Measurements from ENCODE around the gene ARHGAP26. TPM values are rescaled to one million over a fixed set of nuclear protein-coding genes. Genes with fewer than 3 reads are reported as not detected.

The ARHGAP26 gene
- total and polyA plus RNA-seq, 4 donors = 5.4 to 52.3 (median 30.4) TPM

DNA sequence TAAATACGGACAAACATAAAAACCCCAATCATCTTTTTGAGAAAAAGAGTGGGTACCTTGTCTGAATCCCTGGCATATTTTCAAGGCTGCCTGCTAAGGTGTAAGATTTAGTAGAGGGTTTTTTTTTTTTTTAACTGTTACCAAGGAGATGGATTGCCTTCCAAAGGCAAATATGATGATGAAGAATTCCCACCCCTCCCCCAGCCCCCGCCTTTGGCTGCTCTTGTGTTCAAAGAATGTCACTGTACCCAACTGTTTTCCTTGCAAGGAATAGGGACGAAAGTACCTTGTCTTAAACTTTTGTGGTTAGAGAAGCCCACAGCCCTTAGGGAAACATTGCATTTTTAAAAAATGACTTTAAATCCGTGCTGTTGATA is 31.3 kb downstream of the ARHGAP26 start:
- peak overlapping the region in 1 of 2 donors; percentile 65 for H3K27ac ChIP-seq (ENCODE audit: low read depth in 1 of 2, low read length in 1 of 2)

DNA sequence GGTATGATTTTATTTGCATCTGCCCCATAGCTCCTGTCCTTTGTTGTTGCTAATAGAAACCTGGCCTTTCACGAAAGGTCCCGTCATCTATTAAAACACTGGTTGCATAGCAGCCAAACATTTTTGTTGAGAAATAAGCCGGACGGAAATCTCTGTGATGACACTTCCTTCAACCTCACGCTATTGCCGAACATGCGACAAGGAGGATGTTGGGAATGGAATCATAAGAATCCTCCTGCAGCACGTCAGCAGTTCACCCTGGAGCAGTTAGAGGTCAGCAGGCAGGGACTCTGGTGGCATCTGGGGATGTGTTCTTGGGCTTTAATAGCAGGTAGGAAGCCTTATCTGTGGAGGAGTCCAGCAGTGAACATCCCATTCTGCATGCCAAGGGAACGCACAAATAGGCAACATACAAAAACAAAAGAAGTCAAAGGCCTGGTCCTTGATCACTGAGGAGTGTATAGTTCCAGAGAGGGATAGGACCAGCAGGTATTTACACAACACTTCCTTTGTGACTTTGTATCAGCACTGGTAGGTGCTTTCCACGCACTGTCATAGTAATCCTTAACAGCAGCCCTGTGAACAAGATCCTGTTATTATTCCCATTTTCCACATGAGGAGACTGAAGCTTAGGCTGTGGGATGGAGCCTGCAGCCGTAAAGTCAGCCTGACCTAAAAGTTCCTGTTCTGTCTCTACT is 33.4 kb downstream of the ARHGAP26 start:
- TF ChIP-seq, protein P1, sequence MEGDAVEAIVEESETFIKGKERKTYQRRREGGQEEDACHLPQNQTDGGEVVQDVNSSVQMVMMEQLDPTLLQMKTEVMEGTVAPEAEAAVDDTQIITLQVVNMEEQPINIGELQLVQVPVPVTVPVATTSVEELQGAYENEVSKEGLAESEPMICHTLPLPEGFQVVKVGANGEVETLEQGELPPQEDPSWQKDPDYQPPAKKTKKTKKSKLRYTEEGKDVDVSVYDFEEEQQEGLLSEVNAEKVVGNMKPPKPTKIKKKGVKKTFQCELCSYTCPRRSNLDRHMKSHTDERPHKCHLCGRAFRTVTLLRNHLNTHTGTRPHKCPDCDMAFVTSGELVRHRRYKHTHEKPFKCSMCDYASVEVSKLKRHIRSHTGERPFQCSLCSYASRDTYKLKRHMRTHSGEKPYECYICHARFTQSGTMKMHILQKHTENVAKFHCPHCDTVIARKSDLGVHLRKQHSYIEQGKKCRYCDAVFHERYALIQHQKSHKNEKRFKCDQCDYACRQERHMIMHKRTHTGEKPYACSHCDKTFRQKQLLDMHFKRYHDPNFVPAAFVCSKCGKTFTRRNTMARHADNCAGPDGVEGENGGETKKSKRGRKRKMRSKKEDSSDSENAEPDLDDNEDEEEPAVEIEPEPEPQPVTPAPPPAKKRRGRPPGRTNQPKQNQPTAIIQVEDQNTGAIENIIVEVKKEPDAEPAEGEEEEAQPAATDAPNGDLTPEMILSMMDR (IDR thresholded peaks at IDR 0.05; ENCODE audit: control extremely low read depth, extremely low read depth) = no peak
- Histone ChIP-seq H3K4me1 (ENCODE audit: control insufficient read depth in 5 of 5, insufficient read depth in 5 of 5, low read length in 5 of 5) (peaks cover 0 to 37% (median 11%) of the 10 kb centered on the region in 5 donors), H3K36me3 (ENCODE audit: control insufficient read depth in 4 of 4, insufficient read depth in 4 of 4, low read length in 4 of 4) (no peaks in the 10 kb centered on the region), H3K27me3 (ENCODE audit: control insufficient read depth in 3 of 3, insufficient read depth in 3 of 3, low read length in 2 of 3) (no peaks in the 10 kb centered on the region), H3K9me3 (ENCODE audit: control insufficient read depth in 4 of 4, insufficient read depth in 3 of 4, low read length in 3 of 4) (no peaks in the 10 kb centered on the region), H3K4me3 (no peak overlapping the region), H3K27ac (ENCODE audit: low read depth in 1 of 2, low read length in 1 of 2) (peak overlapping the region; percentile 38 to 88), H3K9ac (ENCODE audit: insufficient read depth in 1 of 2, low read length in 2 of 2) (no peak overlapping the region)
- WGBS, 2 donors = 29 to 54% methylated on average over 11 of the region's 11 CpGs
- peak; percentile 62 to 80 (median 79) for DNase-seq
- ATAC-seq (ENCODE audit: insufficient read depth, low FRiP score) = peak; percentile 63

More for the DNA sequence above, 31.3 kb downstream of the ARHGAP26 start:
- no peaks in the 10 kb centered on the region for H3K9me3 ChIP-seq (ENCODE audit: control insufficient read depth in 4 of 4, insufficient read depth in 3 of 4, low read length in 3 of 4)
- no peak overlapping the region for H3K9ac ChIP-seq (ENCODE audit: insufficient read depth in 1 of 2, low read length in 2 of 2)
- peaks cover 0 to 46% (median 6%) of the 10 kb centered on the region in 5 donors for H3K4me1 ChIP-seq (ENCODE audit: control insufficient read depth in 5 of 5, insufficient read depth in 5 of 5, low read length in 5 of 5)
- no peaks in the 10 kb centered on the region for H3K36me3 ChIP-seq (ENCODE audit: control insufficient read depth in 4 of 4, insufficient read depth in 4 of 4, low read length in 4 of 4)
- no peaks in the 10 kb centered on the region for H3K27me3 ChIP-seq (ENCODE audit: control insufficient read depth in 3 of 3, insufficient read depth in 3 of 3, low read length in 2 of 3)
- DNase-seq (peak in 1 of 3 donors; percentile 47), ATAC-seq (ENCODE audit: insufficient read depth, low FRiP score) (no peak)
- no peak overlapping the region for H3K4me3 ChIP-seq
- 74 to 84% methylated on average over 4 of the region's 4 CpGs for WGBS, 2 donors
- TF ChIP-seq, protein P1 (IDR thresholded peaks at IDR 0.05; ENCODE audit: control extremely low read depth, extremely low read depth) = no peak

DNA sequence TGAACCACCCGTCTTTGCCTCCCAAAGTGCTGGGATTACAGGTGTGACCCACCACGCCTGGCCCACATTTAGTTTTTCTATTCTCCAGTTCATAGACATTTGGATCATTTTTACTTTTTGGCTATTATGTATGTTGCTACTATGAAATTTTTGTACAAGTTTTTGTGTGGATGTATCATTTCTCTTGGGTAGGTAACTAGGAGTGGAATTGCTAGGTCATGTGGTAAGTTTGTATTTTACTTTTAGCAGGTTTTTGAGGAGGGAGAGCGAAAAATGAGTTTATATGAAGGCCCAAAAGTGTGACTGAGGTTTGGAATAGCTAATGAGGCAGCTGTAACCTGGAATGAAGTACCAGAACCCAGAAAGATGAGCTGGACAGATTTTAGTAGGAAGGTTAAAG is 35.2 kb downstream of the ARHGAP26 start:
- Histone ChIP-seq H3K4me3 (no peak overlapping the region), H3K27me3 (ENCODE audit: control insufficient read depth in 3 of 3, insufficient read depth in 3 of 3, low read length in 2 of 3) (no peaks in the 10 kb centered on the region), H3K27ac (ENCODE audit: low read depth in 1 of 2, low read length in 1 of 2) (no peak overlapping the region), H3K9ac (ENCODE audit: insufficient read depth in 1 of 2, low read length in 2 of 2) (no peak overlapping the region), H3K36me3 (ENCODE audit: control insufficient read depth in 4 of 4, insufficient read depth in 4 of 4, low read length in 4 of 4) (no peaks in the 10 kb centered on the region), H3K4me1 (ENCODE audit: control insufficient read depth in 5 of 5, insufficient read depth in 5 of 5, low read length in 5 of 5) (peaks cover 2 to 39% (median 14%) of the 10 kb centered on the region in 5 donors), H3K9me3 (ENCODE audit: control insufficient read depth in 4 of 4, insufficient read depth in 3 of 4, low read length in 3 of 4) (no peaks in the 10 kb centered on the region)
- DNase-seq = no peak
- TF ChIP-seq, protein P1 (IDR thresholded peaks at IDR 0.05; ENCODE audit: control extremely low read depth, extremely low read depth) = no peak
- ATAC-seq (ENCODE audit: insufficient read depth, low FRiP score) = no peak
- WGBS, 2 donors = 99 to 100% methylated on average over 3 of the region's 3 CpGs

All from lung (tissue), 12 donors.